Measurements from ENCODE around the gene PBRM1. TPM values are rescaled to one million over a fixed set of nuclear protein-coding genes. Genes with fewer than 3 reads are reported as not detected.

Gene PBRM1
- total and polyA plus RNA-seq, 2 experiments from 2014 or later = 50.9 to 77.4 TPM

- no peak overlapping the region for H2AFZ ChIP-seq
- no peak overlapping the region for H3K4me2 ChIP-seq
- no peaks in the 10 kb centered on the region for H3K9me3 ChIP-seq (ENCODE audit: low read depth)
- no peaks in the 10 kb centered on the region for H3K79me2 ChIP-seq
- no peaks in the 10 kb centered on the region for H3K27me3 ChIP-seq
- DNase-seq (ENCODE audit: low spot score) = no peak
- 82% methylated on average over 10 of the region's 10 CpGs for WGBS (ENCODE audit: low lambda C conversion rate, missing lambda C conversion rate)
- H3K4me1 ChIP-seq (ENCODE audit: insufficient read depth) = peaks cover 9% of the 10 kb centered on the region
- no peak for TF ChIP-seq EZH2phosphoT487 (IDR thresholded peaks at IDR 0.05; ENCODE audit: low read depth, severe bottlenecking, unreplicated experiment)
- no peak for TF ChIP-seq CTCF (IDR thresholded peaks at IDR 0.05; ENCODE audit: poor library complexity)
- no peak for TF ChIP-seq EZH2 (IDR thresholded peaks at IDR 0.05; ENCODE audit: borderline replicate concordance)
- no peaks in the 10 kb centered on the region for H4K20me1 ChIP-seq (ENCODE audit: insufficient read depth, poor library complexity, severe bottlenecking)
- H3K27ac ChIP-seq = no peak overlapping the region
- no peak overlapping the region for H3K4me3 ChIP-seq
- no peaks in the 10 kb centered on the region for H3K9me2 ChIP-seq (replicated peaks; ENCODE audit: insufficient read depth)
- H3K36me3 ChIP-seq (replicated peaks; ENCODE audit: insufficient read depth, low read depth) = no peaks in the 10 kb centered on the region
Measured at GRCh38 chr3:52504977-52505376, 180.7 kb downstream of the PBRM1 start.

GRCh38 chr3:52503788-52504424 is 181.8 kb downstream of the PBRM1 start:
- Histone ChIP-seq H3K4me1 (ENCODE audit: insufficient read depth) (peaks cover 9% of the 10 kb centered on the region), H3K9me2 (replicated peaks; ENCODE audit: insufficient read depth) (no peaks in the 10 kb centered on the region), H2AFZ (no peak overlapping the region), H3K9me3 (ENCODE audit: low read depth) (no peaks in the 10 kb centered on the region), H4K20me1 (ENCODE audit: insufficient read depth, poor library complexity, severe bottlenecking) (no peaks in the 10 kb centered on the region), H3K27ac (no peak overlapping the region), H3K79me2 (no peaks in the 10 kb centered on the region), H3K27me3 (no peaks in the 10 kb centered on the region), H3K36me3 (replicated peaks; ENCODE audit: insufficient read depth, low read depth) (no peaks in the 10 kb centered on the region), H3K4me2 (no peak overlapping the region), H3K4me3 (no peak overlapping the region)
- 84% methylated on average over 11 of the region's 23 CpGs for WGBS (ENCODE audit: low lambda C conversion rate, missing lambda C conversion rate)
- TF ChIP-seq EZH2 (IDR thresholded peaks at IDR 0.05; ENCODE audit: borderline replicate concordance) (no peak), CTCF (IDR thresholded peaks at IDR 0.05; ENCODE audit: poor library complexity) (no peak), EZH2phosphoT487 (IDR thresholded peaks at IDR 0.05; ENCODE audit: low read depth, severe bottlenecking, unreplicated experiment) (no peak)
- no peak for DNase-seq (ENCODE audit: low spot score)

GRCh38 chr3:52502808-52503350 is 182.8 kb downstream of the PBRM1 start:
- 92% methylated on average over 11 of the region's 11 CpGs for WGBS (ENCODE audit: low lambda C conversion rate, missing lambda C conversion rate)
- DNase-seq (ENCODE audit: low spot score) = no peak
- no peak overlapping the region for H2AFZ ChIP-seq
- TF ChIP-seq EZH2phosphoT487 (IDR thresholded peaks at IDR 0.05; ENCODE audit: low read depth, severe bottlenecking, unreplicated experiment) = no peak
- no peak for TF ChIP-seq EZH2 (IDR thresholded peaks at IDR 0.05; ENCODE audit: borderline replicate concordance)
- no peak for TF ChIP-seq CTCF (IDR thresholded peaks at IDR 0.05; ENCODE audit: poor library complexity)
- H3K4me3 ChIP-seq = no peak overlapping the region
- peaks cover 9% of the 10 kb centered on the region for H3K4me1 ChIP-seq (ENCODE audit: insufficient read depth)
- no peaks in the 10 kb centered on the region for H3K9me2 ChIP-seq (replicated peaks; ENCODE audit: insufficient read depth)
- H3K4me2 ChIP-seq = no peak overlapping the region
- H3K27me3 ChIP-seq = no peaks in the 10 kb centered on the region
- no peaks in the 10 kb centered on the region for H3K79me2 ChIP-seq
- no peak overlapping the region for H3K27ac ChIP-seq
- no peaks in the 10 kb centered on the region for H3K9me3 ChIP-seq (ENCODE audit: low read depth)
- no peaks in the 10 kb centered on the region for H3K36me3 ChIP-seq (replicated peaks; ENCODE audit: insufficient read depth, low read depth)
- H4K20me1 ChIP-seq (ENCODE audit: insufficient read depth, poor library complexity, severe bottlenecking) = no peaks in the 10 kb centered on the region
